Stimulated activated CD8-positive, alpha-beta memory T cell treated with anti-CD3 and anti-CD28 coated beads, Interleukin-2, amount 100 ng/mL, for 48 hours (primary cell): Measurements from ENCODE around the gene IFT25.
A peak's percentile ranks its signal among the peaks of the same experiment; 100 is the strongest.

Source experiments
- DNase-seq, 2 donors: peaks; one replicate each; pipeline ENCODE4 v3.0.0-alpha.2; 2020; ENCODE audit warnings: low read depth in 2 of 2

Gene IFT25

DNA sequence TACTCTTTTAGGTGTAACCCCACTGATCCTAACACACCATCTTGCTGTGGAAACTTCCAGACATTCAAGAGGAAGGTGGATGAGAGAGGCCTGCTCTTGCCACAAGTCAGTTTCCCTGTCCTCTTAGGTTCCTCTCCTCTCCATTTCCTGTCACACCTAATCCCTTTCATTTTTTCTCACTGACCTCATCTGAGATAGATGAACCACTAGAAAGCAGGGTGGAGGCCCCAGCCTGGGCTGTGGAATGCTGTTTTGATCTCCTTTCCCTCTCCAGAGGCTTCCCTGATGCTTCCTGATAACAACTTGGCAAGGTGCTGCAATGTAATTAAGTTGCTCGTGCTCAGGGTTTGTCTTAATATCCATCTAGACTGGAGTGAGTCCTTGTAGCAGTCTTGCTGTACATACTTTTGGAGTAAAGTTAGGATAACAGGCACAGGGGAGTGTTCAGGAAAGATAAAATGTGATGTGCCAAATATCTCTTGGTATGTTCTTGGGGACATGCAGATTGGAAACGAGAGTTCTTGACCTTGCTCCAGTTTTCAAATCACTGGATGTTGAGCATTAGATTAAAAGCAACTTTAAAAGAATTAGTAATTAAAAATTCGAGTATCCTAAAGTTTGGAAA lies 11.8 kb upstream of the IFT25 start:
- DNase-seq: no peak

GRCh38 chr1:53956308-53957168 lies 11.0 kb upstream of the IFT25 start:
- no peak for DNase-seq

DNA sequence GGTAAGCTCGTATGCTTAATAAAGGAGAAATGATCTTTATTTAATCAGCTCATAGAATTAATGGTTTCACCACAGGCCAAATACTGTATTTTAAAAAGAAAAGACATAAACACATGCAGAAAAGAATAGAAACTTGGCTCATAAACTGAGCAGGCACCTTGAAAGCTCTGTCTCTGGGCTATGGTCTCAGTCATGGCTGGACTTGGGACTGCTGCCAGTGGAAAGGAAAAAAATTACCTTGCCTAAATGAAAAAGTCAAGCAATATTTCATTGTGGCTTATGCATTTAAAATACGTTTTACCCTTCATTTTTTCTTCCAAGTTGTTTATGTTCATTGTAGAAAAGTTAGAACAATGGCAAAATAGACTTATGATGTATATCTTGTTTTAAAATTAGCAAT lies 8.6 kb upstream of the IFT25 start:
- DNase-seq: no peak

- no peak for DNase-seq
Observed at GRCh38 chr1:53951697-53952096, 6.2 kb upstream of the IFT25 start.

GRCh38 chr1:53949023-53949990 lies 3.8 kb upstream of the IFT25 start:
- DNase-seq: no peak

DNA sequence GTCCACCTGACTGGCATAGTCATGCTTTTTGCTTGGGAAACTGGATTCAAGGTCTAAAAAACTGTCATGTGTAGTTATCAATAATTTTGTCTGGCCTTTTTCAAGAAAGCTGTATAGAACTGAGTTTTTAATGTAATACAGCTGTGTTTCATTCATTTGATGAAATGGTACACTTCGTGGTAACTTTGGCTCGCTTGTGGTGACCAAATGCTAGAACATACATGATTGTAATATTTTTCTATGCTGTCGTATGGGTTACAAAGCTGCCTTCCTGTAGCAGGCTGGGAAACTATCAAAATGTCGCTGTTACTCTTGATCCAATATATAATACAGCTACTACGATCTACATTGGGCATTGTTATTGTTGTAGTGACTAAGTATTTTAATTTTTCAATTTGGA lies 2.8 kb upstream of the IFT25 start:
- DNase-seq: no peak

DNA sequence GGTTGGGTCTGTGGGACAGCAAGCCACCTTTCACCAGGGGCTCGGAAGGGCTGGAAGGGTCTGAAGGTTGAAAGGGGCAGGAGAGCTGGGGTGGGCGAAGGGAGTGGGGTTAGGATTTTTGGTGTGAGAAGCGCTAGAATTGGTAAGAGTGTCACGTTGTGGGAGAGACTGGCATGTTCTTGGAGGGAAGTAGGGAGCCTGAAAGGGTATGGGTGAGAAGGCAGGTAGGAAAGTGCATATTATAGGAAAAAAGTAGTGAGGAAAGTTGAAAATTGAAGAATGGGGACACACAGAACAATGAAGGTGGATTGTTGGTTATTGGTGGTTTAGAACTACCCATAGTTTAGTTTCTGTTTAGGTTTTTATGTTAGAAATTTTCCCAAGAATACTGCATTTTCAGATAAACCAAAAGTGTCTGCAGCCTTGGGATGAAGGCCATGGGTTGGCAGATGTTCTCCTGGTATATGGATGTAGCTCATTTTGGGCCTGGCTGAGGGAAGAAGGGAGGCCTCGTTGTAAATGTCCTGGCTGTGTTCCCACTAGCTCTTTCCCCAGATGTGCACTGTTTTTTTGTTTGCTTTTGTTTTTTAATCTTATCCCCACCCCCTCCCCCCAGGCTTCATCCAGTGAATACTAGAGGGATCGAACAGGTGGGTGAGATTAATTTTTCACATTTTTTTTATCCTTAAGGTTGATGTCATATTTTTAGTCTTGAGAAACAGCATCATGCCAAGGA lies 1.8 kb upstream of the IFT25 start:
- no peak for DNase-seq

- DNase-seq: peak in 1 of 2 donors; percentile 79
Observed at GRCh38 chr1:53946252-53947171, 1.0 kb upstream of the IFT25 start, which contains the start of gene LRRC42. Gene LRRC42, plus strand, starts transcription at chr1:53946350. Its CDS starts 5,650 bp downstream, at chr1:53952000.

DNA sequence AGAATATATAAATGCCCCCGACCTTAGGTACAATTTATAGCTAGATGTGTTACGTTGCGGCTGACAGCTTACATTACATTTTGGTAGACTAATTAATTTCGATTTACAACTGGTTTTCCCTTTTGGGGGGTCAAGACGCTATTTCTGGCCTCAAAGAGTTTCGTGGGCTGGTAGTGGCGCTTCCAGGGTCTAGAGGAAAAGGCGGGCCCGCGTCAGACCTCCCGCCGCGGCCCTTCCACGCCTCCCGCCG lies 391 bp downstream of the IFT25 start:
- DNase-seq: no peak

DNA sequence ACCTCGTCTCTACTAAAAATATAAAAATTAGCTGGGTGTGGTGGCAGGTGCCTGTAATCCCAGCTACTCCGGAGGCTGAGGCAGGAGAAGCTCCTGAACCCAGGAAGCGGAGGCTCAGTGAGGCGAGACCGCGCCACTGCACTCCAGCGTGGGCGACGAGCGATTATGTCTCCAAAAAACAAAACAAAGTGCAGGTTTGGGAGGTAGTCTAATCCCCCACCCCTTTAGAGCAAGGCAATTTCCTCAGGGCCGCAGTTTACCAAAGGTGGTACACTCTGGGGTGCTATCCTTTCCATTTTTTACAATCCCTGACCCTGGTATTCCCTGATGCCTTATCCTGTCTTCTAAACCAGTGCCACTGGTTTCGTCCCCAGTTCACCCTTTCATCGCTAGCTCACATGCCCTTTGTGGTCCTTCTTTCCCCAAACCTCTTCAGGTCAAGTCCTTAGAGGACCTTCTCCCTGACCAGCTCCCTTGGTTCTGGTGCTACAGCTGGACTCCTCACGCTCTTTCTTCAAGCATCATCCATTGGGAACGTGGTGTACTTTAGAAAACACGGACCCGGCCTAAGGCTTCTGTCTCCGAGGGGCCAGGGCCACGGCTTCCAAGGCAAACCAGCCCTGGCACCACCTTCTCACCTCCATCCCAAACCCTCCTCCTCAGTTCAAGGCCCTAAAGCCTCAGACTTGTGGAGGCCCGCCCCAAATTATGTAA lies 873 bp downstream of the IFT25 start:
- no peak for DNase-seq

DNA sequence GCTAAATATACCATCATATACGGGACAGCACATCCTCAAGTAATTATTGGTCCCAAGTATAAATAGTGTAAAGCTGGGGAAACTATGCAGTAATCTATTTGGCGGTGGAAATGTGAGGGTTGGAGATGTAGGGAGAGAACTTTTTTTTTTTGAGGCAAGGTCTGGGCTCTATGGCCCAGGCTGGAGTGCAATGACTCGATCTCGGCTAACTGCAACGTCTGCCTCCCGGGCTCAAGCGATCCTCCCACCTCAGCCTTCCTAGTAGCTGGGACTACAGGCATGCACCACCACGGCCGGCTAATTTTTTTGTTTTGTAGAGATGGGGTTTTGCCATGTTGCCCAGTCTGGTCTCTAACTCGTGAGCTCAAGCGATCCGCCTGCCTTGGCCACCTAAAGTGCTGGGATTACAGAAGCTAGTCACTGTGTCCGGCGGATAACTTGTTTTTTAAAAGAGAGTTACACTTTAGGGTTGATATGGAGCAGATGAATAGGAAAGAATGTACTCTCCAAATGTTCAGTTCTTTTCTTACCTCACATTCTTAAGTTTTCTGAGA lies 1.9 kb downstream of the IFT25 start:
- no peak for DNase-seq

- no peak for DNase-seq
Observed at GRCh38 chr1:53943090-53943489, 2.4 kb downstream of the IFT25 start.

DNA sequence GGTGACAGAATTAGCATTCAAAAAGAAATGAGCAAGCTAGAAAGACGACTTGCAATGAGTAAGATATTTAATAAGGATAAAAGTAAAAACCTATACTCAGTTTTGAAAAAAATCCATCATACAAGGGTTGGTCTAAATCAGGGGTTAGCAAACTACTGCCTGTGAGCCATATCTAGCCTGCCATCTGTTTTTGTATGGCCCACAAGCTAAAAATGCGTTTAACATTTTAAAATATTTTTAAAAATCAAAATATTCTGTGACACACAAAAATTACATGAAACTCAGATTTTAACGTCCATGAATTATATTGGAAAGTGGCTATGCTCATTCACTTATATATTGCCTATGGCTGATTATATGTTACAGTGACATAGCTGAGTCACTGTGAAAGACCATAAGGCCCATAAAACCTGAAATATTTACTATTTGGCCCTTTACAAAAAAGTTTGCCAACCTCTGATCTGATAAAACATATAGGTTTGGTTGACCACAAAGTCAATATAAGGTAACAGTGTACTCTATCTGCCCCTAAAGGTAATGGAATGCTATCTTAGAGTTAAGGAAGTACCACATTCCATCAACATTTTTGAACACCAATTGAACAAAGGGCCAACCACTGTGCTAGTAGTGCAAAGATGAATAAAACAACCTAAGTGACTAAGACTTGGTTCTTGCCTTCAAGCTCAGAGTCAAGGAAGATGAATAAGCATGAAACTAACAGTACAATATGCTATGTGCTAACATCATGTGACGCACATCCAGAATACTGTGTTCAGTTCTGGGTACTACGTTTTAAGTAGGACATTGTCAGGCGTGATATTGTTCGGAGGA lies 3.2 kb downstream of the IFT25 start:
- no peak for DNase-seq

DNA sequence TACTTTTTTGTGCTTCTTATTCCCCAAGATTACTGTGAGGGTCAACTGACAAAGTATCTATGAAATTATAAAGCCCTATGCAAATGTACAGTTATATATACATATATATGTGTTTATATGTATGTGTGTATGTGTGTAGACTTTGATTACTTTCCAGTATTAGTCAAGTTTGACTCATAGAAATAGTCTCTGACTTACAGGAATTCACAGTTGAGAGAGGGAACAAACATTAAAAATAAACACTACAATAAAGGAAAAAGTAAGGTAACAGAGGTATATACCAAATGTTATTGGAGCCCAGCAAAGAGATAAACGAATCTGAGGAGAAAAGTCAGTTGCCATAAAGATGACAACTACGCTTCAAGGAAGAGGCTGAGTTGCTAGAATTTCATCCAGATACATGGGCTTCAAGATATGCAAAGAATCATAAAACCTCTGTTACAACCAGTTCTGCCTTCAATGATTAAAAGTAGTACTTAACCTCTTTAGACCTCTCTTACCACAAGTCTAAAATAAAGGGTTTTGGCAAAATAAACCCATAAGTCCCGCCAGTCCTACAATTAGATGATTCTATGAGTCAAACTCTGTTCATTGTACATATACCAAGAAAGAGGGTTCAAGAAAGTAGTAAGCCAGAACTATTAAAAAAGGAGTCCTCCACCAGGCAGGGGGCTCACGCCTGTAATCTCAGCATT lies 7.2 kb downstream of the IFT25 start:
- DNase-seq: no peak

GRCh38 chr1:53936430-53936829 lies 9.1 kb downstream of the IFT25 start:
- no peak for DNase-seq

- no peak for DNase-seq
Observed at GRCh38 chr1:53934170-53934765, 11.2 kb downstream of the IFT25 start.

DNA sequence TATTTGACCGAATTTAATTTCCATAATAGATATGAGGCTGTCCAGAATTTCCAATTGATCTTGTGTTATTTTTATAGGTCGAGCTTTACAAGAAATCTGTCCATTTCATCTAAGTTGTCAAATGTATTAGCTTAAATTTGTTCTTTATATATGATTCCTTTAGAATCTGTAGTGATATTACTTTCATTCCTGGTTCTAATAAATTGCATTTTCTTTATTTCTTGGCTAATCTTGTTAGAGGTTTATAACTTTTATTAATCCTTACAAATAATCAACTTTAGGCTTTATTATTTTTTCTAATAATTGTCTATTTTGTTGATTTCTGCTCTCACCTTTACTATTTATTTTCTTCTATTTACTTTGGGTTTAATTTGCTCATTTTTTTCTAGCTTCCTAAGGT lies 14.0 kb downstream of the IFT25 start:
- DNase-seq: no peak

DNA sequence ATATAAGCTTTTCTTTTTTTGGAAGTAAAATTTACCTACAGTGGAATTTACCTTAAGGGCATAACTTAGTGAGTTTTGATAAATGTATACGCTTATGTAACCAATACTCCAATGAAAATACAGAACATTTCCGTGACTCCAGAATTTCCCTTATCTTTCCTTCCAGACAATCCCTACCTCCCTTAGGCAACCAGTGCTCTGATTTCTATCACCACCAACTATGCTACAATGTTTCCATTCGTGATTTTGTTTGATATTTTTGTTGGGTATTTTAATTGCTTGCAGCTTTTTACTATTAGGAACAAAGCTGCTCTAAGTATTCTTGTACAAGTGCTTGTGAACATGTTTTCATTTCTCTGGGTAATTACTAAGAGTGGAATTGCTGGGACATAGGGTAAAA lies 14.6 kb downstream of the IFT25 start:
- no peak for DNase-seq
